Esophagus muscularis mucosa (tissue), 4 donors: ENCODE measurements around the gene FHOD1.

ENCODE experiments used
- CTCF ChIP-seq, 3 experiments: fragments of 200-600 bp in 2 of 3; fragments of 450-650 bp in 1 of 3; sonication (generic) in 2 of 3; IDR thresholded peaks; one replicate each; pipeline ENCODE4 v1.5.1; 2017 to 2019; ENCODE audit warnings: antibody characterized with exemption in 3 of 3, mild to moderate bottlenecking in 2 of 3, moderate library complexity in 1 of 3
- EP300 ChIP-seq: sonication (generic); formaldehyde crosslinking; IDR thresholded peaks from one replicate; pipeline ENCODE4 v1.6.1; 2017; ENCODE audit warnings: antibody characterized with exemption
- POLR2A ChIP-seq: fragments of 450-650 bp; IDR thresholded peaks from one replicate; pipeline ENCODE4 v1.6.1; 2017; ENCODE audit warnings: antibody characterized with exemption, moderate library complexity, mild to moderate bottlenecking, low read depth
- POLR2AphosphoS5 ChIP-seq, 2 donors: sonication (generic); formaldehyde crosslinking; IDR thresholded peaks; one replicate each; pipeline ENCODE4 v1.6.1; 2017; ENCODE audit warnings: antibody characterized with exemption in 2 of 2

- TF ChIP-seq CTCF (IDR thresholded peaks at IDR 0.05) (no peak), EP300 (no peak), POLR2A (no peak), POLR2AphosphoS5 (IDR thresholded peaks at IDR 0.05) (no peak)
Observed at GRCh38 chr16:67286441-67287235, 39.4 kb upstream of the FHOD1 start.
